LNCAP (cell line): Measurements from ENCODE around the gene TSPAN9.

Experiments used
- CTCF ChIP-seq: fragments of 450-650 bp; IDR thresholded peaks from 2 replicates; pipeline ENCODE4 v1.5.1; 2017; ENCODE audit warnings: mild to moderate bottlenecking

TSPAN9 gene

GRCh38 chr12:3250034-3250433 is 172.9 kb downstream of the TSPAN9 start:
- no peak for TF ChIP-seq CTCF

- TF ChIP-seq CTCF, result no peak
These were observed 173.4 kb downstream of the TSPAN9 start for GRCh38 chr12:3250576-3250975.

GRCh38 chr12:3251067-3251466 is 173.9 kb downstream of the TSPAN9 start:
- TF ChIP-seq CTCF, result no peak

- TF ChIP-seq CTCF, result no peak
These were observed 174.5 kb downstream of the TSPAN9 start for GRCh38 chr12:3251691-3252090.

GRCh38 chr12:3252450-3252891 is 175.3 kb downstream of the TSPAN9 start:
- TF ChIP-seq CTCF, result no peak

GRCh38 chr12:3253682-3254275 is 176.6 kb downstream of the TSPAN9 start:
- TF ChIP-seq CTCF, result no peak

- TF ChIP-seq CTCF, result no peak
These were observed 177.9 kb downstream of the TSPAN9 start for GRCh38 chr12:3255057-3255456.

GRCh38 chr12:3256103-3256631 is 179.0 kb downstream of the TSPAN9 start:
- TF ChIP-seq CTCF, result no peak
